Spleen (tissue), 11 donors: Measurements from ENCODE around the gene AP3S1. TPM values are rescaled to one million over a fixed set of nuclear protein-coding genes. Genes with fewer than 3 reads are reported as not detected.
"Not testable (repeated sequence)": the region's sequence is repeated elsewhere in the genome, so short reads cannot be mapped to it uniquely, and the experiment has no call there.

Experiments
- DNase-seq: peaks from one replicate; pipeline ENCODE4 v3.0.0-alpha.2; 2020
- H3K27ac ChIP-seq, 8 donors: fragments of 200-600 bp; sonication (generic) in 7 of 8; 1 replicate in 4 of 8; 2 replicates in 4 of 8; pipeline versions ENCODE4 v1.5.0 to v1.8.0; 2016 to 2021; ENCODE audit warnings: inconsistent platforms in 4 of 8, mild to moderate bottlenecking in 4 of 8, moderate library complexity in 1 of 8
- H3K27me3 ChIP-seq, 7 donors: fragments of 200-600 bp; sonication (generic) in 6 of 7; replicated peaks in 1 of 7; 1 replicate in 4 of 7; 2 replicates in 3 of 7; pipeline versions ENCODE4 v1.5.0 to v1.8.0; 2016 to 2021; ENCODE audit warnings: inconsistent platforms in 3 of 7, mild to moderate bottlenecking in 1 of 7
- H3K36me3 ChIP-seq, 6 donors: fragments of 200-600 bp; sonication (generic) in 5 of 6; 1 replicate in 4 of 6; 2 replicates in 2 of 6; pipeline versions ENCODE4 v1.5.0 to v1.8.0; 2016 to 2021; ENCODE audit warnings: inconsistent platforms in 2 of 6
- H3K4me1 ChIP-seq, 6 donors: fragments of 200-600 bp; sonication (generic) in 5 of 6; 1 replicate in 3 of 6; 2 replicates in 3 of 6; pipeline versions ENCODE4 v1.5.0 to v1.8.0; 2016 to 2021; ENCODE audit warnings: inconsistent platforms in 3 of 6
- H3K4me3 ChIP-seq, 8 donors: fragments of 200-600 bp; sonication (generic) in 7 of 8; 1 replicate in 4 of 8; 2 replicates in 4 of 8; pipeline versions ENCODE4 v1.5.0 to v1.8.0; 2016 to 2021; ENCODE audit warnings: inconsistent platforms in 4 of 8, mild to moderate bottlenecking in 4 of 8, moderate library complexity in 2 of 8
- H3K9me3 ChIP-seq, 8 donors: fragments of 200-600 bp; sonication (generic) in 7 of 8; 1 replicate in 4 of 8; 2 replicates in 4 of 8; pipeline versions ENCODE4 v1.5.0 to v1.8.0; 2016 to 2021; ENCODE audit warnings: inconsistent platforms in 4 of 8
- POLR2A ChIP-seq, 3 donors: fragments of 450-650 bp; IDR thresholded peaks; one replicate each; pipeline ENCODE4 v1.5.1; 2017; ENCODE audit warnings: antibody characterized with exemption in 3 of 3, mild to moderate bottlenecking in 1 of 3
- POLR2AphosphoS5 ChIP-seq, 3 donors: sonication (generic); formaldehyde crosslinking; IDR thresholded peaks; one replicate each; pipeline ENCODE4 v1.5.1; 2017; ENCODE audit warnings: antibody characterized with exemption in 3 of 3
- WGBS, 5 donors: extraction: QIAGEN DNeasy Blood & Tissue Kit in 3 of 5; methylation state at CpG; one replicate each; pipeline versions ENCODE4 v1.1.5 to v1.1.7; 2013 to 2018; 5-methylcytosine and 5-hydroxymethylcytosine counted together
- intact Hi-C: fragments of 100-400 bp; cut with DNase I; formaldehyde crosslinking; loops from one replicate; pipeline ENCODE4 v1.15.0; 2023; ENCODE audit warnings: low total_unique reads
- polyA plus RNA-seq, 3 donors: library from polyadenylated mRNA; stranded (reverse); fragments of 200-250 nt; gene quantifications; one replicate each; pipeline ENCODE4 v1.2.1, GENCODE V29; 2013
- total RNA-seq, 7 donors: library from RNA; depleted of rRNA in 3 of 7; stranded (reverse); fragments of >200 nt in 3 of 7; fragmentation: NEBNext Ultra II Directional in 4 of 7; extraction: Animal tissue kit (Norgen Biotek cat#: 25700) in 4 of 7; gene quantifications; one replicate each; pipeline versions ENCODE4 v1.1.0 to v1.2.1, GENCODE V29; 2016 to 2021
- TF ChIP-seq, protein P1 (sequence below), 11 experiments: fragments of 200-600 bp in 7 of 11; fragments of 450-650 bp in 4 of 11; sonication (generic) in 4 of 11; IDR thresholded peaks in 8 of 11; conservative IDR thresholded peaks in 3 of 11; 1 replicate in 7 of 11; 2 replicates in 4 of 11; pipeline versions ENCODE4 v1.4.0 to v1.8.0; 2016 to 2021; ENCODE audit warnings: antibody characterized with exemption in 11 of 11, inconsistent platforms in 4 of 11, mild to moderate bottlenecking in 1 of 11
- donor health status: healthy with polysubstance abuse.
- donor health status: DM: no; HTN: no; CAD: no; lungs with moderate emphysema.
- donor health status: DM: no; HTN: no; CAD: no.
- donor health status: Bipolar disorder and iron deficiency.
- donor health status: healthy.
- donor health status: DM: no; HTN: no; CAD: no.
- donor health status: DM: yes; HTN: yes; CAD: no.

Gene AP3S1
- total and polyA plus RNA-seq, 10 donors: 42.0 to 190 (median 61.7) TPM

GRCh38 chr5:115895821-115896220, 54.1 kb downstream of the AP3S1 start:
- WGBS, 5 donors: 91 to 96% (median 94%) methylated on average over 3 of the region's 3 CpGs
- Histone ChIP-seq H3K27ac (no peak overlapping the region), H3K4me3 (no peak overlapping the region), H3K27me3 (no peaks in the 10 kb centered on the region), H3K9me3 (no peaks in the 10 kb centered on the region), H3K36me3 (peaks cover 0 to 43% (median 6%) of the 10 kb centered on the region in 6 donors), H3K4me1 (no peaks in the 10 kb centered on the region)
- DNase-seq: no peak
- intact Hi-C loops: no loop called here
- no peak for TF ChIP-seq POLR2A (IDR thresholded peaks at IDR 0.05)

DNA sequence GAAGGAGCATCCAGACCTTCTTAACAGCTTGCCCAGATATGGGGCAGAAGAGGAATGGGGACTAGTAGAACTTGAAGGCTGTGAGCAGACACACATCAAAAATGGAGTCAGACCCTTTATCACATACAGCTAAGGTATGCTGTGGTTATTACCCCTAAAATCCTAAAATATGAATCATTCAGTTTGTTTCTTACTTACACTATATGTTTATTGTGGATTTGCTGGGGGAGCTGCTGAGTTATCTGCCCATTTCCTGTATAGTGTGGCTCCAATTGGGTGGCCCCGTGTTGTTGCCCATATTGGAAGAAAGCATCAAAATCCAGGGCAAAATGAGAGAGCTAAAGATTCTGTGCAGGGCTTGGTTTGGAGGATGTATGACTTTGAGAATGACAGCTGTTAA, 56.9 kb downstream of the AP3S1 start:
- Histone ChIP-seq H3K4me3 (no peak overlapping the region), H3K4me1 (no peaks in the 10 kb centered on the region), H3K27ac (no peak overlapping the region), H3K9me3 (no peaks in the 10 kb centered on the region), H3K27me3 (no peaks in the 10 kb centered on the region), H3K36me3 (peaks cover 0 to 42% (median 6%) of the 10 kb centered on the region in 6 donors)
- intact Hi-C loops: no loop called here
- no peak for DNase-seq
- 92 to 100% (median 95%) methylated on average over 1 of the region's 1 CpG for WGBS, 5 donors
- no peak for TF ChIP-seq POLR2A (IDR thresholded peaks at IDR 0.05)
- TF ChIP-seq, protein P1, sequence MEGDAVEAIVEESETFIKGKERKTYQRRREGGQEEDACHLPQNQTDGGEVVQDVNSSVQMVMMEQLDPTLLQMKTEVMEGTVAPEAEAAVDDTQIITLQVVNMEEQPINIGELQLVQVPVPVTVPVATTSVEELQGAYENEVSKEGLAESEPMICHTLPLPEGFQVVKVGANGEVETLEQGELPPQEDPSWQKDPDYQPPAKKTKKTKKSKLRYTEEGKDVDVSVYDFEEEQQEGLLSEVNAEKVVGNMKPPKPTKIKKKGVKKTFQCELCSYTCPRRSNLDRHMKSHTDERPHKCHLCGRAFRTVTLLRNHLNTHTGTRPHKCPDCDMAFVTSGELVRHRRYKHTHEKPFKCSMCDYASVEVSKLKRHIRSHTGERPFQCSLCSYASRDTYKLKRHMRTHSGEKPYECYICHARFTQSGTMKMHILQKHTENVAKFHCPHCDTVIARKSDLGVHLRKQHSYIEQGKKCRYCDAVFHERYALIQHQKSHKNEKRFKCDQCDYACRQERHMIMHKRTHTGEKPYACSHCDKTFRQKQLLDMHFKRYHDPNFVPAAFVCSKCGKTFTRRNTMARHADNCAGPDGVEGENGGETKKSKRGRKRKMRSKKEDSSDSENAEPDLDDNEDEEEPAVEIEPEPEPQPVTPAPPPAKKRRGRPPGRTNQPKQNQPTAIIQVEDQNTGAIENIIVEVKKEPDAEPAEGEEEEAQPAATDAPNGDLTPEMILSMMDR (IDR thresholded peaks at IDR 0.05 in 8 of 11, conservative IDR thresholded peaks at IDR 0.05 in 3 of 11): no peak
- no peak for TF ChIP-seq POLR2AphosphoS5 (IDR thresholded peaks at IDR 0.05)

- H3K36me3 ChIP-seq: peaks cover 0 to 11% (median 0%) of the 10 kb centered on the region in 6 donors
- 74 to 86% (median 83%) methylated on average over 2 of the region's 2 CpGs for WGBS, 5 donors
- intact Hi-C loops: no loop called here
- no peak for DNase-seq
- no peaks in the 10 kb centered on the region for H3K4me1 ChIP-seq
- no peaks in the 10 kb centered on the region for H3K27me3 ChIP-seq
- no peak overlapping the region for H3K27ac ChIP-seq
- no peak overlapping the region for H3K4me3 ChIP-seq
- no peaks in the 10 kb centered on the region for H3K9me3 ChIP-seq
- TF ChIP-seq POLR2A (IDR thresholded peaks at IDR 0.05): no peak
- TF ChIP-seq, protein P1 (IDR thresholded peaks at IDR 0.05 in 8 of 11, conservative IDR thresholded peaks at IDR 0.05 in 3 of 11): no peak
- no peak for TF ChIP-seq POLR2AphosphoS5 (IDR thresholded peaks at IDR 0.05)
Observed at GRCh38 chr5:115907177-115907576, 65.4 kb downstream of the AP3S1 start.

DNA sequence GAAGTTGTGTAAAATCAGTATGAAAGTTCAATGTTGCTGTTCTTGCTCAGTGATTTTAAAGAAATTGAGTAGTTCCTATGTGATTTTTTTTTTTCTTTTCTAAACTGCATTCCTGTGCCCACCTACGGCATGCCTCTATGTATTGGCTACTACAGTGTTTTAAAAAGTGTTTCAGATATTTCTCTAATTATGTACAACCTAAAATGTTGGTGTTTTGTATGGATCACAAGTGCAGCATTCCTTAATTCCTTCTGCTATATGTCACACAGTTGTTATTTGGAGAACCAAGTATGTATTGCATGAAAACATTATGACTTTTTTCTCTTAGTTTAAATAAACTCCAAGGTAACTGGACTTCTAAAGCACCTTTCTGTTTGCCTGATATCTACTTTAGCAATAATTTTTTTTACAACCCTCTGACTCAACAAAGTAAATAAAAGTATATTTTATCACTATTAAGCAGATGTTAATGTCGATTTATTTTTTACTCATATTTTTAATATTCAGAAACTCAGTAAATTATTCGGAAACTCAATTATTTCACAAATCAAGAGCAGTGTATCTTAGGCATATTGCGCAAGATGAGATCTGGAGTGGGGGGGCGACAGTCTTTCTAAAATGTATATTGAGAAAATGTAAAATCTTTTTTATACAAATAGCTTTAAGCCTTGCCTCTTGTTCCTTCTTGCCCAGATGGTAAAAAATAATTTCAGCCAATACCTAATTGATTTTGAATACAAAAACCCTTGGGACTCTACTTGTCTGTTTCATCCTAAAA, 72.1 kb downstream of the AP3S1 start:
- H3K9me3 ChIP-seq, intact Hi-C loops, DNase-seq, H3K4me3 ChIP-seq, H3K4me1 ChIP-seq, H3K27me3 ChIP-seq, H3K27ac ChIP-seq: not testable (repeated sequence)
- 92 to 96% (median 94%) methylated on average over 5 of the region's 5 CpGs for WGBS, 5 donors
- H3K36me3 ChIP-seq: peaks cover 0 to 26% (median 0%) of the 10 kb centered on the region in 6 donors

GRCh38 chr5:115920171-115920725, 78.5 kb downstream of the AP3S1 start:
- no peaks in the 10 kb centered on the region for H3K9me3 ChIP-seq
- H3K27ac ChIP-seq: no peak overlapping the region
- H3K4me3 ChIP-seq: no peak overlapping the region
- 70 to 84% (median 78%) methylated on average over 3 of the region's 3 CpGs for WGBS, 5 donors
- intact Hi-C loops: no loop called here
- H3K27me3 ChIP-seq: no peaks in the 10 kb centered on the region
- DNase-seq: no peak
- H3K4me1 ChIP-seq: no peaks in the 10 kb centered on the region
- TF ChIP-seq POLR2AphosphoS5 (IDR thresholded peaks at IDR 0.05) (no peak), POLR2A (IDR thresholded peaks at IDR 0.05) (no peak)
- TF ChIP-seq, protein P1 (IDR thresholded peaks at IDR 0.05 in 8 of 11, conservative IDR thresholded peaks at IDR 0.05 in 3 of 11): no peak
- peaks cover 0 to 16% (median 0%) of the 10 kb centered on the region in 6 donors for H3K36me3 ChIP-seq

DNA sequence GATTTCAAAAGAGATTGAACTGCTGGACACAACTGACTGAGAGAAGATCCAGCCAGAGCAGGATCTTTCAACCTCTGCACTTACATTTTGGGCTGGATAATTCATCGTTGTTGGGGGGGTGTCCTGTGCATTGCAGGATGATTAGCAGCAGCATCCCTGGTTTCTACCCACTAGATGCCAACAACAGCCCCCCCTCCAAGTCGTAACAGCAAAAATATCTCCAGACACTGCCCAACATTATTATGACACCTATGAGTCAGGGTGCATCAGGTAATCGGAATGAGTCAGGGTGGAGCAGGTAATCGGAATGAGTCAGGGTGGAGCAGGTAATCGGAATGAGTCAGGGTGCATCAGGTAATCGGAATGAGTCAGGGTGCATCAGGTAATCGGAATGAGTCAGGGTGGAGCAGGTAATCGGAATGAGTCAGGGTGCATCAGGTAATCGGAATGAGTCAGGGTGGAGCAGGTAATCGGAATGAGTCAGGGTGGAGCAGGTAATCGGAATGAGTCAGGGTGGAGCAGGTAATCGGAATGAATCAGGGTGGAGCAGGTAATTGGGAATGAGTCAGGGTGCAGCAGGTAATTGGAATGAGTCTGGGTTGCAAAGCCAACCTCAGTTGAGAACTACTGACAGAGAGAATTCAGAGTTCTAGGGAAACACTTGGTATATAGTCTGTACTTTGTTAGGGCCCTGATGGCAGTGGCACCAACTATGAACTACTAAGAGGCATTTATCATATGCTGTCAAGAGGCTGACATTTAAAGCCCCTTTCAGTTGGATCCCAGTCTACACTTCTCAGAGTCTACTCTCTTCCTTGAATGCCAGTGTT, 87.1 kb downstream of the AP3S1 start:
- H3K4me1 ChIP-seq, H3K4me3 ChIP-seq, intact Hi-C loops, H3K36me3 ChIP-seq, DNase-seq, H3K27me3 ChIP-seq, H3K27ac ChIP-seq, H3K9me3 ChIP-seq: not testable (repeated sequence)
- WGBS, 5 donors: 81 to 97% (median 93%) methylated on average over 12 of the region's 12 CpGs

- DNase-seq: not testable (repeated sequence)
Observed at GRCh38 chr5:115930171-115930570, 88.4 kb downstream of the AP3S1 start.

More at GRCh38 chr5:115930171-115930570, 88.4 kb downstream of the AP3S1 start:
- H3K4me3 ChIP-seq, H3K27ac ChIP-seq, H3K27me3 ChIP-seq, H3K4me1 ChIP-seq, H3K9me3 ChIP-seq, intact Hi-C loops, H3K36me3 ChIP-seq: not testable (repeated sequence)
- 90 to 97% (median 93%) methylated on average over 17 of the region's 17 CpGs for WGBS, 5 donors
